HG03159 (cell line): ENCODE measurements around the gene NUB1.

Source experiments
- ATAC-seq: cut with Tn5 transposase; IDR thresholded peaks from one replicate; pipeline ENCODE4 v1.9.1; 2021; ENCODE audit warnings: mild to moderate bottlenecking, moderate library complexity; ENCODE audit not compliant: unreplicated experiment

NUB1 gene

GRCh38 chr7:151400626-151401315 is 59.2 kb downstream of the NUB1 start:
- ATAC-seq = peak; percentile 94

GRCh38 chr7:151402029-151402835 is 60.6 kb downstream of the NUB1 start:
- ATAC-seq = no peak

- no peak for ATAC-seq
Measured at GRCh38 chr7:151403764-151404163, 62.2 kb downstream of the NUB1 start.

- no peak for ATAC-seq
Measured at GRCh38 chr7:151404216-151405011, 62.8 kb downstream of the NUB1 start.

- no peak for ATAC-seq
Measured at GRCh38 chr7:151405056-151405455, 63.4 kb downstream of the NUB1 start.

GRCh38 chr7:151405588-151405987 is 64.0 kb downstream of the NUB1 start:
- ATAC-seq = no peak

GRCh38 chr7:151406051-151406875 is 64.7 kb downstream of the NUB1 start:
- no peak for ATAC-seq

- ATAC-seq = no peak
Measured at GRCh38 chr7:151406886-151407583, 65.4 kb downstream of the NUB1 start.

- ATAC-seq = no peak
Measured at GRCh38 chr7:151408498-151408838, 66.9 kb downstream of the NUB1 start.

GRCh38 chr7:151408839-151409666 is 67.4 kb downstream of the NUB1 start:
- peak; percentile 54 for ATAC-seq

GRCh38 chr7:151409667-151410404 is 68.2 kb downstream of the NUB1 start, which contains the start of gene WDR86:
TSS of gene WDR86 (minus strand) at chr7:151410038. CDS start at chr7:151409589, 449 bp downstream.
- no peak for ATAC-seq

- ATAC-seq = no peak
Measured at GRCh38 chr7:151410405-151411390, 69.1 kb downstream of the NUB1 start.

GRCh38 chr7:151411551-151411950 is 69.9 kb downstream of the NUB1 start:
- no peak for ATAC-seq

- no peak for ATAC-seq
Measured at GRCh38 chr7:151412318-151412717, 70.7 kb downstream of the NUB1 start.

- no peak for ATAC-seq
Measured at GRCh38 chr7:151413241-151413640, 71.6 kb downstream of the NUB1 start.

- ATAC-seq = no peak
Measured at GRCh38 chr7:151415375-151416105, 73.9 kb downstream of the NUB1 start.
